ENCODE measurements around the gene PRKAR1B.

PRKAR1B gene

DNA sequence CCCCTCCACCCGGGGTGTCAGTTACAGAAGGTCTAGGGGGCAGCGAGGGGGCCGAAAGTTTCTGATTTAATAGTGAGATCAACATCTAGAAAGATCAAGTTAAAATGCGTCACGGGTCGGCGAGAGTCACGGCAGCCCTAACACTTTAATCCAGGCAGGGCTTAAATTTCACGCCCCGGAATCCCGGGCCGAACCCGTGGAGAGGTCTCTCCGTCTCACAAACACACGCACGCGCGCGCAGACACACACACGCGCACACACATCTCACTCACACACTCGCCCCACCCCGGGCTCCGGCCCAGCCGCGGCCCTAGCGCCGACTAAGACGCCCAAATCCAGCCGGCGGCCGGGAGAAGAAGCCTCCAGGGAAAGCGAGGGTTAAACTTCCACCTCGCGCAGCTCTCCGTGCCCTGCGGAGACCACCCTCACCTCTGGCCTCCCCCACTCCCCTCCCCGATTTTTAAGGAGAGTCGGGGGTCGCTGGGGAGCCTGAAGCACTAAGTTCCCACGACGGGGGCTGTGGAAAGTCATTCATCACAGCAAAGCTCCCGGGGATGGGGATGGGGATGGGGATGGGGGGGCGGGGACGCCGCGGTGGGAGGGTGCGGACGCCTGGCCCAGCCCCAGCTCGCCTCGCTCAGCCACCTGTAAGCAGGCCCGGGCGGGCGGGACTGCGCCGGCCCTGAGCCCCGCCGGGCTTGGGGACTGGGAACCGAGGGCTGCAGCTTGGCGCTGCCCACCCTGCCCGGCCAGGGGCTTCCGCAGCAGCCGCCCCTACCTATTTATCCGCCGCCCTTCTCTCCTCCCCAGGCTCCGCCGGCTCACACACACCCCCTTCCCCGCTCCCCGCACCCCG lies 209.1 kb downstream of the PRKAR1B start:
- DNase-seq: no peak

DNA sequence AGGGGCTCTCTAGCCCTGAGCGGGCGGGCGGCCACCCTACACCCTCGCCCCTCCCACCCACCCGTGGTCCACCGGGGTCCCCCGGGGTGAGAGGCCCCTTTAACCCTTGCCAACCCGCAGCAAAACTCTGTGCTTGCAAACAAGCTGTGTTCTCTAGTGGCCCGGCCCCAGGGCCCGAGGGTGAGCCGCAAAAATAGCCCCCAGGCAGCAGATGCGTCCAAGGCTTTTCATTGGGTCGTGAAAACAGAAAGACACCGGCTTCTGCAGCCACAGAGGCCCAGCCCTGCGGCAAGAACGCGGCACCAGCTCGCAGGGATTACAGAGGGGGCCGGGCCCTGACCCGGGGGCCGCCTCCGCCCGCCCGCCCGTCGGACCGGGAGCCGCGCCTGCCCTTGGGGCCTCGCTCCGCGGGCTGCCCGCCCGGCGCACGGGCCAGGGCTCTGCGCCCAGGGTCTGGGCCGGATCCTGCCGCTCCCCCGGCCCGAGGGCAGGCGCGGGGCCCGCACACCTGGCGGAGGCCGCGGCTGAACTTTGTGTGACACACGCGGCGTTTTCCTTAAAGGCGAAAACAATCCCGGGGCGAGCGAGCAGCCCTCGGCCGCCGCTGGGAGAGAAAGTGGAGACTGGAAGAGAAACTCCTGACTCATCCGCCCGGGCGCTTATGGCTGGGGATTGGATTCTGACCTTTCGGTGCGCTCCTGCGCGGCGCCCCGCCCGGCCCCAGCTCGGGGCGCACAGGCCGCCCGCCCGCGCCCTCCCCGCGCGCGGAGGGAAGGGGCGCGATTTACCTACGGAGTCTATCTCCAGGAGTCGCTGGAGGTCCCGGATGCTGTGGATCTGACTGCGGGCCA lies 210.2 kb downstream of the PRKAR1B start:
- no peak for DNase-seq

DNA sequence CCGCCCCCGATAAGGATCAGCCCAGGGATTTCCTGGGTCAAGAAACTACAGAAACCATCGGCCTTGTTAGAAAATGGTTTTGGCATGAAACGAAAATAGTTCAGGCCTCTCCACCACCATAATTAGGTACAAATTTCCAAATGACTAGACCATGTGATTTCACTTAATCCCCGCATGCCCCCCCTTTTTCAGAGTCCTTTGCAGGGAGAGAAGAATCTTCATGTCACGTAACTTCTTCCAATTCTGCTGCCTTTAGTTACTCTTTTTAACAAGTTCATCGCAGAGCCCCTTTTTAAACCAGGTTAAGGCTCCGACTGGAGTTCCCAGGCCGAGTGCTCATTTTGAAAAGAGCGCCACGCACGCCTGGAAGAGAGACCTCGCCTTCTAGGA lies 210.9 kb downstream of the PRKAR1B start:
- no peak for DNase-seq

DNA sequence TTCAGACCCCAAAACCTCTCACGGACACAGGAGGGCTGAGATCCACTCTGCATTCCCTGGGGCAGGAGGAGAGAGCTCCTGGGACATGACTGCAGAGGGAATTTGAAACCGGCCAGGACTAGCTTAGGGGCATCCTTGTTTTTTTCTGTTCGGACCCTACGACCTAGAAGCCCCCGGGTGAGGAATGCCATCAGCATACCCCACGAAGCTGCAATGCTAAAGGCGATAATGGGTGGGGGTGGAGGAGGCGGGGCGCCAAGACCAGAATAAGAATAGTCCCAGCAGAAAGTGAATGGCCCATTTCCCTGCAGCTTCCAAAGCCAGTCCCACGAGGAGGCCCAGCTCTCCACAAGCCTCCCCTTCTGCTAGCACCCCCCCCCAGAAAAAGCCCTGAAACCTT lies 211.5 kb downstream of the PRKAR1B start:
- no peak for DNase-seq

DNA sequence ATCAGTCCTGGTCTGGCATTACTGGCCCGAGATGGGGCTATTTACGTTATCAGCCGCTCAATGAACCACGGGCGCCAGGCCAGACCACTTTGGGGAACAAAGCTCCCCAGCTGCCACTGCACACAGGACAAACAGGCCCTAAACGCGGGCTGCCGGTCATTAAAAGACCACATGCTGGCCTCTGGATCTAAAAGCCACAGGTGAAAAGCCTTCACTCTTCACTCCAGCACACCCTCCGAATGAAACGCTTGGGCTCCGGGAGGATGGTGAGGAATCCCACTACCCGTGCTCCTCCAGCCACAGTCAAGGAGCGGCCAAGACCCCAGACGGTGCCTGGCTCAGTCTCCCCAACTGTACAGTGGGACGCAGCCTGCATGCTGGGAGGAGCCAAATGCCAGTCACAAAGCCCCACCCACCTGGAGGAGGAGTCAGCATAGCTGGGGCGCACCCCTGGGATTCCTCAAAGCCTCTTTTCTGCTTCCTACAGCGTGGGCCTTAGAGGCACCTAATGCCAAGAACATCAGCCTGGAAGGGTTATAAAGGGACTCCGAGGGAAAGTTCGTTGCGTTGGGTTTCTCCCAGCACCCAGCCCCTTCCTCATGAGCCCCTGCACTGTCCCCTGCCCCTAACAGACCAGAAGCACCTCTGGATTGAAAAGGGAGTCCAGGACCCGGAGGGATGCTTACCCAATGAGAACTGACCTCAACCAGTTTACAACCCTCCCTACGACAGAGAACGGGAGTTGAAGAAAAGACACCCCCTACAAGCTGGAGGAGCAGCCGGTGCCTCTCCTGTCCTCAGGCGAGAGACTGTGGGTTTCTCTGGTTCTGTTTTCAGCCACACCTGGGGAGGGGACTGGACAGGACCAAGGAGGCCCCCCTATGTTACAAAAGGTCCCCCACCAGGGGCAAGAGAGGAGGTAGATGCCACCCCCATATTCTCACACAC lies 212.2 kb downstream of the PRKAR1B start:
- DNase-seq: no peak

DNA sequence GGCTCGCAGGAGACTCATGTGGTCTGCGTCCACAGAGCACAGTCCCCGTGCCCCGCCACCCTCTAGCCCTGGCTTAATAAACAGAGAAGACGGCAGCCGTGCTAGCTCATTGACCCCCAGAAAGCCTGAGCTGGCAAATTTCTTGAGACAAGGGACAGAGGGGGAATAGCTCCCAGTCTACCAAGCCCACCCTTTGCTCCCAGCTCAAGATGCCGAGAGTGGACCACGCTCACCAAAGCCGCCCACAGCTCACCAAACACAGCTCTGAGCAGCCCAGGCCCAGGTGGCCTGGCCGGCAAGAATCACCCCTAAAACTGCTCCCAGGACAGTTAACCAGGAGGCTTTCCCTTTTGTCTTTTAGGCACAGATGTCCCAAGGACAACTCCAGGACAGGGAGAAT lies 212.8 kb downstream of the PRKAR1B start:
- no peak for DNase-seq

DNA sequence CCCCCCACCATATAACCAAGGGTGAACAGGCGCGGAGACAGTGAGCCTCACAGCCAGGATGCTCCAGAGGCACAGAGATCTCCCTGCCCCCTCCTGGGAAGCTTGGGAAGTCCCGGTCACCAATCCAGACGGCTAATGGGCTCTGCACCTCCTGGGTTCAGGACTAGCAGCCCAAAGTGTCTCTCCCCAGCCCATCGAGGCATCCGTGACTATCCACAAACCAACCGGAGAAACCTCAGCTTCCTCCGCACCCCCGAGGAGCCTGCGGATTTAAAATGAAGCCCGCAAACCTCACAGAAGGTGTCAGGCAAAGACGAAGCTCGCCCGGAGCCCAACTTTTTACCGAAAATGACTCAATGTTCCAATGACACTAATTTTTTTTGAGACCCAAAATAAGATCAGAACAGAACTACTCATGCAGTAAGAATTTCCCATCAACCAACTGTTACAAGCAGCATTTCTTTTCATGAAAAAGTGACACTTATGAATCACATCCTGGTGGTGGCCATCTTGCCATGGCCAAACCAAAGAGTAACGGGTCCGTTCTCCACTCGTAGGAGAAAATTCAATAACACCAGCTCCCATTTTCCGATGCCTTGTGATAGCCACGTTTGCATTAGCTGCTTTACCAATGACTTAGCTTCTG lies 213.4 kb downstream of the PRKAR1B start:
- DNase-seq: no peak

DNA sequence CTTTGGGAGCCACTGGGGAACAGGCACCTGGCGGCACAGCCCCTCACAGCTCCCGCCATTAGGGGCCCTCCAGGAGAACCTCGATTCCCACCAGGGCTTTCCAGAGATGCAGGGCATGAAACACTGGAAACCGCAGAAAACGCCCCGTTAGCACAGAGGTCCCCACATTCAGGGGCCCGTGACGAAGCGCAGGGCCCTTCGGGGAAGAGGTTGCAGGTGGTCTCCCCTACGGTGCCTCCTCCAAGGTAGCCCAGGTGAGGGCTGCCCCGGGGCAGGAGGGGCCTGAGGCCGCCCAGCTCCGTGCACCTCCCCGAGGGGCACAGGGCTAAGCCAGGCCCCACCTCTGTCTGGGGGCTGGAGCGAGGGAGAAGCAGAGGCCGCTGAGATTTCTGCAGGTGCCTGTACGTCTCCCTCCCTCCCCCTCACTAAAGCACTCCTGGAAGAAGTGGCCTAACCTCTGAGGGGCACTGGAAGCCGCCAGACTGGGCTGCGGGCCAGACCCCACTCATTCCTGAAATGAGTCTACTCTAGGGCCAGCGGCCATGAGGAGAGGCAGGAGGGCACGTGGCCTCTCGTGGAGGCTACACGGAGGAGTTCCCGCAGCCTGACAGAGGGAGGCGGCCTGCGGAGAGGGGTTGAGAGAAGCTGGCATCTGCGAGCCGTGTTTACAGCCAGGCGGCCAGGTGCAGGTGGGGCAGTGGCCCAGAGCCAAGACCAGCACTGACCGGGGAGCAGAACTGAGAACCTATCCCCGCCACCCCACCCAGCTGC lies 214.4 kb downstream of the PRKAR1B start:
- DNase-seq: no peak

DNA sequence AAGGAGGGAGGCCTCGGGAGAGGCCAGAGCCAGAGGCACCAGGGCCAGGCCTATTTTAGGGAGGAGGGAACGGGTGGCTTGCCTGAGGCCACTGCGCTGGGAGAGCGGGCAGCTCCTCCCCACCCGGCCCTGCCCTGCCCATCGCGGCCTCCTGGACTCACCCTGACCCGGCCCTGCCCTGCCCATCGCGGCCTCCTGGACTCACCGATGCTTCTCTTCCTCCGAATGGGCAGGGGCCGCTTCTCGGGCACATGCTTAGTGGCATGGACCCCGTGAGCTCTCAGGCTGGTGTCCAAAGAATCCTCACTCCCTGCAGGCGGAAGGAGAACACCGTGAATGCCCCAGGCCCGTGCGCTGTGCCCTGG lies 215.0 kb downstream of the PRKAR1B start:
- no peak for DNase-seq

DNA sequence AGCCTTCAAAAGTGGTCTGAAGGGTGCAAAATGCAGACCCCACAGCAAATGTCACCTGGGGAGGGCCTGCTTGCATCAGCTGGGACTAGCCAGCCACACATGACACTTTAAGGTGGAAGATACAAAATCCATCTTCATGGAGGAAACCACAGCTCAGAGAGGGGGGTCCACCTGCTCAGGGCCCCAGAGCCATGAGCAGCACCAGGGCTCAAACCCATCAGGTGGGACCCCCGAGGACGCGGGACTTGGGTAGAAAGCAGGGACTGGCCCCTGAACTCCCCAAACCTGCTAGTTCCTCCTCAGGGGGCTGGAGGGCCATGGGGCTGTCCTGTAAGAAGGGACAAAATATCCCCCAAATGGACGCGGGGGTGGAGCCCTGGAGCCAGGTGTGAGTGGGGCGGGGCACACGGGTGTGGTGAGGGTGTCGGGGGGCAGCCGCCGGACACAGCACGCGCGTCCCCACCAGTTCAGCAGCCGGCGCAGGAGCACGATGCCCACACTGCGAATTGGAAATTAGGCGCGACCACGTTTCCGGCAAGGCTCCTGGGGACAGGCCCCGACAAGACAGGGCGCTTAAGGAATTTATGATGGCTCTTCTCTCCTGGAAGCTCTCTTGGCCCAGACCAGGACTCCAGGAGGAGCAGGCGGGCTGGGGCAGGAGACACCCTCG lies 215.5 kb downstream of the PRKAR1B start:
- DNase-seq: no peak

DNA sequence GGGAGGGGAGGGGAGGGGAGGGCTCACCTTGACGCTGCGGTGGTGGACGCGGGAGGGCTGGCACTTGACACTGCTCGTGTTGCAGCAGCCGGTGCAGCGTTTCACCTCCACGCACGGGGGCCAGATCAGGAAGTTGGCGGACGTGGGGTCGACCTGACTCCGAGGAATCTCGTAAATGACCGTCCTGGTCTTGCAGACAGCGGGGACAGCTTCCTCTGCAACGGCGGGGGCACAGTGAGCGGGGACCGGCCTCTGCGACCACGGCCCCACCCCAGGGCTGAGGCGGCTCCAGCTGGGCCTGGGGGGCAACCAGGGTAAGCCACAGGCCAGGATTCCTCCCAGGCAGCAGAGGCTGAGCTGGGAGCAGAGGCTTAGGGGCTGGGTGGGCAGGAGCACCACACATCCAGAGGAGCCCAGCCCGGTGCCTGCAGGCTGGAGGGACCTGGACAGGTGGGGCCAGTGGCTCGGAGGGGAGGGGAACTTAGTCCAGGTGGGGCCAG lies 216.2 kb downstream of the PRKAR1B start:
- no peak for DNase-seq

DNA sequence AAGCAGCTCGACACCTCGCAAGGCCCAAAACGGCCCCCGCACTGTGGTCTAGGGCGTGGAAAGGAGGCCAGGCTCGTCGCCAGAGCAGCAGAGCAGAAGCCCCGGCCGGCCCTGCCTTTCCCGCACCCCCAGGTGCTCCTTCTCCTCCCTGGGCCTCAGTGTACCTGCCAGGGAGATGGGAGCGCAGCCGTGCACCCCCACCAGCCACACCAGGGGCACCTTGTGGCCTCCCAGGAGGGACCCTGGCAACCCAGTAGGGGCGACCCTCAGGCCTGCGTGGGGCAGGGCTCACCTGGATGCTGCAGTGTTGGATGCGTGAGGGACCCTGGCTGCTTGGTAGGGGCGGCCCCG lies 217.0 kb downstream of the PRKAR1B start:
- DNase-seq: no peak

DNA sequence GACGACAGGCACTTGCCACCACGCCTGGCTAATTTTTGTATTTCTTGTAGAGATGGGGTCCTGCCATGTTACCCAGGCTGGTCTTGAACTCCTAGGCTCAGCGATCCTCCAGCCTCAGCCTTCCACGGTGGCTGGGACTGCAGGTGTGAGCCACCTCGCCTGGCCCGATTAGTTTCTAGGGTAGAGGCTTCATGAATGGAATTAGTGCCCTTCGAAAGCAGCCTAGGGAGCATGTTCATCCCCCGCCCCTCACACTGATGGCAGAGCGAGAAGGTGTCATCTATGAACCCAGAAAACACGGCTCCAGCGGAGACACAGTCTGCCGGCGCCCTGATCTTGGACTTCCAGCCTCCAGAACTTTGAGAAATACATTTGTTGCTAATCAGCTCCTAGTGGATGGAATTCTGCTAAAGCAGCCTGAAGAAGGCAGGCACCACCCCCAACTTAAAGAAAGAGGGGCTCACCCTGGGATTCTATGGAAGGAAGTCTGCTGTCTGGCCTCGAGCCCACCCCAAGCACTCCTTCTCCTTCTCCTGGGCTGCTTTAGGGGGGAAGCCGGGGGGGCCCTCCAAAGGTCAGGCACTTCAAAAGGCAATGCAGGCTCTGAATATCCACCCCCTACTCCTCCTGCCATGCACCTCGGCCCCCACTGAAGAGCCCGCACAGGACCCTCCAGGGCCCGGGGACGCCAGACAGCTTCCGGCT lies 217.5 kb downstream of the PRKAR1B start:
- no peak for DNase-seq

DNA sequence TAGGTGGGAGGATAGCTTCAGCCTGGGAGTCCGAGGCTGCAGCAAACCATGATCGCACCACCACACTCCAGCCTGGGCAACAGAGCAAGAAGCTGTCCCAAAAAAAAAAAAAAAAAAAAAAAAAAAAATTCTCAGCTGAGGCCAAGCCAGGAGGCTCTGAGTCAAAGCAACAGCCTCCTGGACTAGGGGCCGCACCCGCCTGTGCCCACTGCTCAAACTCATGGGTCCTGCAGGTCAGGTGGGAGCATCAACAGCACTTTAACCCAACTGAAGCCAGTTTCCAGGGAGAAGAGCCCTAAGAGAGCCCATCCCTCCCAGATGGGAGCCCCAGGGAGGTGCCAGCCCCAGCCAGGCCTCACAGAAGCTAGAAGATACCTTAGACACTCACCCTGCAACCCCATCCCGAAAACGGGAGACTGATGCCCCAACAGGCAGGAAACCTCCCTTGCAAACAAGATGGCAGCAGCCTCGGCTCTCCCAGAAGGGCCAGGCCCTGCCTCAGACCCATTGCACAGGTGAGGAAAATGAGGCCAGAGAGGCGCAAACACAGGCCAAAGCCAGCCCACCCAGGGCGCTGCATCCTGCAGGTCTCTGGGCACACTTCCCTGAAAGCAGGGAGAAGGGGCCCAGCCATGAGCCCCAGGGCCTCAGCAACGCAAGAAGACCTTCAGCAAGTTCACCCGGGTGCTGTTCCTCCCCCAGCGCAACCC lies 218.5 kb downstream of the PRKAR1B start:
- DNase-seq: no peak

DNA sequence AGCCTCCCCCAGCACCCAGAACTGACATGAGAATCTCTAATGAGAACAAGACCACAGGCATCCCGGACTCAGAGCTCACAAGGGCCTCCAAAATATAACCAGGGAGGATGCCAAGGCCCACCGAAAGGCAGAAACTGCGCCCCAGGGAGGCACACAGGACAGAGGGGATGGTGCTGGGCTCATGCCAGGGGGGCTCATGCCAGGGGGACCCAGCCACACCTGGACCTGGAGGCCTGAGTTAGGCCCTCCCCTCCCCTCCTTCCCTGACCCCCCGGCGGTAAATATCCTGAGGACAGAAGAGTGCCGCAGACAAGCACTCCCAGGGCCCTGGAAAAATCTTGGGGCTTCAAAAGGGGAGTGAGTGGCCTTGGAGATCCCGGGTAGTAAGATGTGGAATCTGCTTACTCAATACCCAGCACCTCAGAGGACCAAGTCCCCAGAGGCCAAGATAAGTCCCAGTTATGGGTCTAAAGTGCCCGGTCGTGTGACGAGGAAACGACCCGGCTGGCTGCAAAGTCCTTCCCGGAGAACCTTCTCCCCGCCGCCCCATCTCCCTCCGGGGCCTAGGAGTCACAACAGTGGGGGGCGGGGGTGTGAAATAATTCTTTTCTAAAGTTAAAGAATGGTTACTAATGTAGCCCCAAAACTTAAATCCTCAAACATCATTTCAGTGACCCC lies 219.3 kb downstream of the PRKAR1B start:
- no peak for DNase-seq

DNA sequence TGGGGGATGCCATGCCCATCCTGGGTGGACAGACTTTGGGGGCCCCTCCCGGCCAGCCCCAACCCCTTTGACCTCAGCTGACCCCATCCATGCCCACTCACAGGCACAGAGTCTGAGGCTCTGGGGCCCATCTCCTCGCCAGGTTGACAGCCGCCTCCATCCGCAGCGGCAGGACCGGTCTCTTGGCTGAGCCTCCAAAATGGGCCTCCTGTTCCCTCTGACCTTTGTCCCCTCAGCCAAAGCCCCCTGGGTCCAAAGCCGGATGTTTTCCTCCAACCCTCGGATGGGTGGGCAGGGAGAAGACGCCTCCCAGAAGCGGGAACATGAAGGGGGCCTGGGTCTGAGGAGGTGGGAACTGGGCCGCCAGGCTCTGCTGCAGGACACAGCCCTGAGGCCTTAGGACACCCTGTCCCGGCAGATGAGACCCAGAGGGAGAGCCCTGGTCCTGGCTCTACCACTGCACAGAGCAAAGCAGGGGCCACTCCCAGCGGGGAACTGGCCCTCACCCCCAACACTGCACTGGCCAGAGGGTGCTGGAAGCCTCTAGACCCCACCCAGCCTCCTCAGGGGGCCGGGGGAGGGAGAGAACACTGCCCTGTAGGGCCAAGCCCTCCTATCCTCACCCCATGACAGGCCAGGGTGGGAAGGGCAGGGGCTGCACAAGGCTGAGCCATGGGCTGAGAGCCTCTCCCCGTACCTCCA lies 220.0 kb downstream of the PRKAR1B start:
- DNase-seq: no peak

DNA sequence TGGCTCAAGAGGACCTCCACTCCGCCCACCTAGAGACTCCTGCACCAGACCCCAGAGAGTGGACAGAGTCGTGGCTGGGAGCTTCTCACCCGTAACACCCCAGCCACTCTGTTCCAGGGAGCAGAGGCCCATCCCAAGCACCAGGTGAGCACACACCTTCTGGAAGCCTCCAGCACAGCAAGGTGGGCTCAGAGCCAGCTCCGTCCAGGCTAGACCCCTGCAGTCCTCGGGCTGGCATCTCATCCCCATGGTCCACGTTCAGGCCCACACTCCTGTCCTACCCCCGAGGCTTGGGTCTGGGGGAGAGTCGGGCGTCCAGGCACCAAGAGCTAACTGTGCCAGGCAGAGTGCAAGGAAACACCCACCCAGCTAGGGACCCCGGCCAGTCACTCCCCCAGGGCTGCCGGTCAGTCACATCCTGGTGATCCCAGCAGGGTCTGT lies 220.7 kb downstream of the PRKAR1B start:
- no peak for DNase-seq

DNA sequence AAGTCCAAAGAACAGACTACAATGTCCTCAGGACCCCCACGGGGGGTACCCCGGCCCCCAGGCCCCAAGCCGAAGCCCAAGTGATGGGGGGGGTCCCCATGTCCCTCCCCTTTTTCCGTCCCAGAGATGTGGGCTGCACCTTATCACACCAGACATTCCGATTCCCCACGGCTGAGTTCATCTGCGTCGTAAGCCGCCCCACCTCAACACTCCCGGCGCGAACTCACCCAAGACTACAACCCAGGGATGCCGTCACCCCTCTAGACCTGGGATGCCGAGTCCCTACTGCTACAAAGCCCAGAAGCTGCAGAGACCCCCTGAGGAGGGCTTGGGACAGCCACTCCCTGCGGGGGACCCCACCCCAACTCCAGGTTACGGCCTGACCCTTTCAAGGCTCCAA lies 221.9 kb downstream of the PRKAR1B start:
- no peak for DNase-seq
